ACC112 (cell line): ENCODE measurements around the gene GLYAT.

Source experiments
- H2AFZ ChIP-seq: fragments of 200-600 bp; sonication (generic); one replicate; pipeline ENCODE4 v1.6.0; 2017; ENCODE audit warnings: antibody characterized with exemption, low read length; ENCODE audit not compliant: unreplicated experiment
- H3K27ac ChIP-seq: fragments of 200-600 bp; sonication (generic); 2 replicates; pipeline ENCODE4 v1.5.1; 2014; ENCODE audit warnings: low read depth, mild to moderate bottlenecking, antibody characterized with exemption, low read length, moderate library complexity
- H3K27me3 ChIP-seq: fragments of 200-600 bp; sonication (generic); 2 replicates; pipeline ENCODE4 v1.6.1; 2014; ENCODE audit warnings: mild to moderate bottlenecking, antibody characterized with exemption, low read length, moderate library complexity, mixed read lengths; ENCODE audit not compliant: insufficient read depth
- H3K36me3 ChIP-seq: fragments of 200-600 bp; sonication (generic); 2 replicates; pipeline ENCODE4 v1.6.1; 2016; ENCODE audit warnings: mild to moderate bottlenecking, antibody characterized with exemption, low read length, moderate library complexity, mixed read lengths; ENCODE audit not compliant: insufficient read depth
- H3K4me1 ChIP-seq: fragments of 200-600 bp; sonication (generic); one replicate; pipeline ENCODE4 v1.6.1; 2016; ENCODE audit warnings: low read length, mixed read lengths; ENCODE audit not compliant: insufficient read depth, unreplicated experiment, control insufficient read depth
- H3K4me3 ChIP-seq: fragments of 200-600 bp; sonication (generic); 2 replicates; pipeline ENCODE4 v1.5.1; 2014; ENCODE audit warnings: mild to moderate bottlenecking, low read depth, low read length
- H3K79me2 ChIP-seq: fragments of 200-600 bp; sonication (generic); one replicate; pipeline ENCODE4 v1.6.0; 2016; ENCODE audit warnings: low read length; ENCODE audit not compliant: control insufficient read depth, unreplicated experiment, insufficient read depth

The GLYAT gene

GRCh38 chr11:58742981-58743880, 11.5 kb upstream of the GLYAT start:
- no peak overlapping the region for H3K27ac ChIP-seq

GRCh38 chr11:58742140-58742539, 10.4 kb upstream of the GLYAT start:
- H3K4me3 ChIP-seq = no peak overlapping the region
- no peaks in the 10 kb centered on the region for H3K79me2 ChIP-seq
- no peaks in the 10 kb centered on the region for H3K36me3 ChIP-seq
- H2AFZ ChIP-seq = no peak overlapping the region
- no peaks in the 10 kb centered on the region for H3K4me1 ChIP-seq
- H3K27ac ChIP-seq = no peak overlapping the region
- no peaks in the 10 kb centered on the region for H3K27me3 ChIP-seq

More at GRCh38 chr11:58742981-58743880, 11.5 kb upstream of the GLYAT start:
- H3K4me3 ChIP-seq = no peak overlapping the region
- H3K36me3 ChIP-seq = no peaks in the 10 kb centered on the region
- no peaks in the 10 kb centered on the region for H3K79me2 ChIP-seq
- peaks cover 3% of the 10 kb centered on the region; the same call in 1 of the 2 replicates for H3K27me3 ChIP-seq
- no peaks in the 10 kb centered on the region for H3K4me1 ChIP-seq
- no peak overlapping the region for H2AFZ ChIP-seq

GRCh38 chr11:58741127-58741526, 9.4 kb upstream of the GLYAT start:
- Histone ChIP-seq H2AFZ (no peak overlapping the region), H3K27me3 (peaks cover 7% of the 10 kb centered on the region), H3K27ac (no peak overlapping the region), H3K4me3 (no peak overlapping the region), H3K79me2 (no peaks in the 10 kb centered on the region), H3K4me1 (no peaks in the 10 kb centered on the region), H3K36me3 (no peaks in the 10 kb centered on the region)

- H3K36me3 ChIP-seq = no peaks in the 10 kb centered on the region
- H3K27me3 ChIP-seq = peaks cover 12% of the 10 kb centered on the region
- H2AFZ ChIP-seq = no peak overlapping the region
- no peak overlapping the region for H3K27ac ChIP-seq
- H3K4me3 ChIP-seq = no peak overlapping the region
- no peaks in the 10 kb centered on the region for H3K79me2 ChIP-seq
- H3K4me1 ChIP-seq = no peaks in the 10 kb centered on the region
These were observed 8.7 kb upstream of the GLYAT start for GRCh38 chr11:58740447-58740846.

- no peaks in the 10 kb centered on the region for H3K4me1 ChIP-seq
- H3K27me3 ChIP-seq = peaks cover 13% of the 10 kb centered on the region
- H2AFZ ChIP-seq = no peak overlapping the region
- H3K79me2 ChIP-seq = no peaks in the 10 kb centered on the region
- no peak overlapping the region for H3K4me3 ChIP-seq
- H3K36me3 ChIP-seq = no peaks in the 10 kb centered on the region
- H3K27ac ChIP-seq = no peak overlapping the region
These were observed 8.1 kb upstream of the GLYAT start for GRCh38 chr11:58739725-58740430.

- Histone ChIP-seq H3K79me2 (no peaks in the 10 kb centered on the region), H3K36me3 (no peaks in the 10 kb centered on the region), H3K27ac (no peak overlapping the region), H3K27me3 (peaks cover 48% of the 10 kb centered on the region), H2AFZ (no peak overlapping the region), H3K4me3 (no peak overlapping the region), H3K4me1 (no peaks in the 10 kb centered on the region)
These were observed 3.1 kb upstream of the GLYAT start for GRCh38 chr11:58734681-58735490.

GRCh38 chr11:58730507-58731089, 1.1 kb downstream of the GLYAT start:
- Histone ChIP-seq H3K4me1 (no peaks in the 10 kb centered on the region), H2AFZ (no peak overlapping the region), H3K4me3 (no peak overlapping the region), H3K27me3 (peaks cover 53% of the 10 kb centered on the region), H3K79me2 (no peaks in the 10 kb centered on the region), H3K36me3 (no peaks in the 10 kb centered on the region), H3K27ac (no peak overlapping the region)

GRCh38 chr11:58727415-58727797, 4.3 kb downstream of the GLYAT start:
- H2AFZ ChIP-seq = no peak overlapping the region
- no peak overlapping the region for H3K27ac ChIP-seq
- H3K27me3 ChIP-seq = peaks cover 30% of the 10 kb centered on the region; the same call in 1 of the 2 replicates
- H3K79me2 ChIP-seq = no peaks in the 10 kb centered on the region
- H3K4me3 ChIP-seq = no peak overlapping the region
- H3K4me1 ChIP-seq = no peaks in the 10 kb centered on the region
- no peaks in the 10 kb centered on the region for H3K36me3 ChIP-seq

GRCh38 chr11:58726737-58727414, 4.9 kb downstream of the GLYAT start:
- Histone ChIP-seq H3K4me1 (no peaks in the 10 kb centered on the region), H3K27ac (no peak overlapping the region), H3K27me3 (peaks cover 26% of the 10 kb centered on the region; the same call in 1 of the 2 replicates), H3K36me3 (no peaks in the 10 kb centered on the region), H3K79me2 (no peaks in the 10 kb centered on the region), H3K4me3 (no peak overlapping the region), H2AFZ (no peak overlapping the region)
